MM.1S (cell line): ENCODE results near the gene MRPS22.
A peak's percentile ranks its signal among the peaks of the same experiment; 100 is the strongest.

Experiments
- DNase-seq: peaks from one replicate; pipeline ENCODE4 v3.0.0-alpha.2; 2015
- H2AFZ ChIP-seq: fragments of 300-600 bp; sonication (generic); 2 replicates; pipeline ENCODE4 v1.6.0; 2016; ENCODE audit warnings: antibody characterized with exemption, low read length
- H3F3A ChIP-seq: fragments of 300-600 bp; sonication (generic); 2 replicates; pipeline ENCODE4 v1.6.1; 2016; ENCODE audit warnings: mild to moderate bottlenecking, antibody characterized with exemption, low read length, moderate library complexity, mixed read lengths; ENCODE audit not compliant: insufficient read depth
- H3K27ac ChIP-seq: fragments of 300-600 bp; sonication (generic); 2 replicates; pipeline ENCODE4 v1.5.1; 2016; ENCODE audit warnings: mild to moderate bottlenecking, low read length
- H3K27me3 ChIP-seq: fragments of 300-600 bp; sonication (generic); replicated peaks from 2 replicates; pipeline ENCODE4 v1.6.0; 2016; ENCODE audit warnings: low read length; ENCODE audit not compliant: insufficient read depth
- H3K36me3 ChIP-seq: fragments of 300-600 bp; sonication (generic); replicated peaks from 2 replicates; pipeline ENCODE4 v1.6.1; 2016; ENCODE audit warnings: mild to moderate bottlenecking, low read length, mixed read lengths; ENCODE audit not compliant: insufficient read depth
- H3K4me1 ChIP-seq: fragments of 300-600 bp; sonication (generic); 2 replicates; pipeline ENCODE4 v1.6.1; 2016; ENCODE audit warnings: low read length, mixed read lengths
- H3K4me2 ChIP-seq: fragments of 300-600 bp; sonication (generic); 2 replicates; pipeline ENCODE4 v1.6.0; 2016; ENCODE audit warnings: low read depth, low read length
- H3K4me3 ChIP-seq: fragments of 300-600 bp; sonication (generic); 2 replicates; pipeline ENCODE4 v1.5.1; 2016; ENCODE audit warnings: low read length, mixed read lengths
- H3K79me2 ChIP-seq: fragments of 300-600 bp; sonication (generic); 2 replicates; pipeline ENCODE4 v1.6.1; 2016; ENCODE audit warnings: mixed run types, low read length, mixed read lengths
- H3K9ac ChIP-seq: fragments of 300-600 bp; sonication (generic); 2 replicates; pipeline ENCODE4 v1.6.1; 2016; ENCODE audit warnings: low read length, mixed read lengths
- H3K9me2 ChIP-seq: fragments of 300-600 bp; sonication (generic); replicated peaks from 2 replicates; pipeline ENCODE4 v1.6.1; 2016; ENCODE audit warnings: mild to moderate bottlenecking, low read length, mixed read lengths; ENCODE audit not compliant: insufficient read depth
- H3K9me3 ChIP-seq: fragments of 300-600 bp; sonication (generic); replicated peaks from 2 replicates; pipeline ENCODE4 v1.6.1; 2016; ENCODE audit warnings: mild to moderate bottlenecking, low read length, mixed read lengths; ENCODE audit not compliant: insufficient read depth
- H4K20me1 ChIP-seq: fragments of 300-600 bp; sonication (generic); 2 replicates; pipeline ENCODE4 v1.6.1; 2016; ENCODE audit warnings: mild to moderate bottlenecking, low read length, moderate library complexity, mixed read lengths; ENCODE audit not compliant: insufficient read depth
- CTCF ChIP-seq: fragments of 300-600 bp; sonication (generic); IDR thresholded peaks from 2 replicates; pipeline ENCODE4 v1.5.1; 2016; ENCODE audit warnings: antibody characterized with exemption, low read length, mixed read lengths
- EZH2 ChIP-seq: fragments of 300-600 bp; sonication (generic); optimal IDR thresholded peaks from 2 replicates; pipeline ENCODE3; 2017; ENCODE audit warnings: low read depth, mild to moderate bottlenecking, antibody characterized with exemption, low read length, mixed read lengths
- EZH2phosphoT487 ChIP-seq: fragments of 300-600 bp; sonication (generic); IDR thresholded peaks from 2 replicates; pipeline ENCODE4 v1.6.1; 2018; ENCODE audit warnings: antibody characterized with exemption, low read length

The MRPS22 gene

GRCh38 chr3:139342054-139342453, 1.8 kb upstream of the MRPS22 start:
- no peak for DNase-seq
- Histone ChIP-seq H3K9me3 (no peaks in the 10 kb centered on the region), H3F3A (no peaks in the 10 kb centered on the region), H3K27ac (no peak overlapping the region), H3K79me2 (peaks cover 27% of the 10 kb centered on the region), H2AFZ (no peak overlapping the region), H3K4me1 (peaks cover 8% of the 10 kb centered on the region; the same call in 1 of the 2 replicates), H3K36me3 (no peaks in the 10 kb centered on the region), H3K27me3 (no peaks in the 10 kb centered on the region), H3K4me3 (no peak overlapping the region), H3K4me2 (no peak overlapping the region), H3K9ac (no peak overlapping the region), H4K20me1 (no peaks in the 10 kb centered on the region), H3K9me2 (no peaks in the 10 kb centered on the region)
- TF ChIP-seq EZH2phosphoT487, result no peak

GRCh38 chr3:139346771-139347170, 3.0 kb downstream of the MRPS22 start:
- Histone ChIP-seq H2AFZ (no peak overlapping the region), H3F3A (no peaks in the 10 kb centered on the region), H3K36me3 (no peaks in the 10 kb centered on the region; the same call in 1 of the 2 replicates), H3K79me2 (peaks cover 27% of the 10 kb centered on the region), H4K20me1 (no peaks in the 10 kb centered on the region), H3K9me3 (no peaks in the 10 kb centered on the region), H3K4me2 (no peak overlapping the region), H3K27ac (no peak overlapping the region), H3K4me1 (peaks cover 8% of the 10 kb centered on the region; the same call in 1 of the 2 replicates), H3K27me3 (no peaks in the 10 kb centered on the region), H3K9ac (no peak overlapping the region), H3K9me2 (no peaks in the 10 kb centered on the region), H3K4me3 (no peak overlapping the region)
- no peak for TF ChIP-seq EZH2phosphoT487
- no peak for TF ChIP-seq CTCF
- TF ChIP-seq EZH2, result no peak
- DNase-seq, result no peak

- H3K79me2 ChIP-seq, result no peaks in the 10 kb centered on the region
- H3F3A ChIP-seq, result no peaks in the 10 kb centered on the region
- H3K27me3 ChIP-seq, result no peaks in the 10 kb centered on the region
- H3K9me3 ChIP-seq, result no peaks in the 10 kb centered on the region
- H3K27ac ChIP-seq, result no peak overlapping the region
- H3K9me2 ChIP-seq, result no peaks in the 10 kb centered on the region
- TF ChIP-seq CTCF, result peak; percentile 65
- no peak for TF ChIP-seq EZH2
- DNase-seq, result peak; percentile 41
- no peak overlapping the region for H3K9ac ChIP-seq
- no peaks in the 10 kb centered on the region for H4K20me1 ChIP-seq
- no peak overlapping the region for H3K4me2 ChIP-seq
- no peak overlapping the region for H3K4me3 ChIP-seq
- H3K36me3 ChIP-seq, result peaks cover 4% of the 10 kb centered on the region; the same call in 1 of the 2 replicates
- H3K4me1 ChIP-seq, result no peaks in the 10 kb centered on the region
- H2AFZ ChIP-seq, result no peak overlapping the region
Observed at GRCh38 chr3:139353920-139354556, 10.2 kb downstream of the MRPS22 start.

- DNase-seq, result no peak
Observed at GRCh38 chr3:139354661-139355060, 10.8 kb downstream of the MRPS22 start.

More at GRCh38 chr3:139354661-139355060, 10.8 kb downstream of the MRPS22 start:
- Histone ChIP-seq H3K9me2 (no peaks in the 10 kb centered on the region), H3K4me1 (no peaks in the 10 kb centered on the region), H3K4me2 (no peak overlapping the region), H3K9ac (no peak overlapping the region), H2AFZ (no peak overlapping the region), H4K20me1 (no peaks in the 10 kb centered on the region), H3F3A (no peaks in the 10 kb centered on the region), H3K4me3 (no peak overlapping the region), H3K27me3 (no peaks in the 10 kb centered on the region), H3K9me3 (no peaks in the 10 kb centered on the region), H3K79me2 (no peaks in the 10 kb centered on the region), H3K27ac (no peak overlapping the region), H3K36me3 (peaks cover 6% of the 10 kb centered on the region; the same call in 1 of the 2 replicates)
- TF ChIP-seq CTCF, result no peak
- TF ChIP-seq EZH2, result no peak
- no peak for TF ChIP-seq EZH2phosphoT487
